Keratinocyte (primary cell): ENCODE measurements around the gene SPZ1. TPM values are rescaled to one million over a fixed set of nuclear protein-coding genes. Genes with fewer than 3 reads are reported as not detected.
"Not testable (repeated sequence)": the region's sequence is repeated elsewhere in the genome, so short reads cannot be mapped to it uniquely, and the experiment has no call there.

ENCODE experiments used
- DNase-seq: peaks from one replicate; pipeline ENCODE4 v3.0.0-alpha.2; 2011; ENCODE audit warnings: low read depth, missing footprints, low spot score
- FAIRE-seq: peaks from 2 replicates; lab custom pipeline; 2011; peaks lifted over from hg19 to GRCh38; lab: Jason Lieb, UNC
- H2AFZ ChIP-seq: 2 replicates; pipeline ENCODE4 v1.6.0; 2012; ENCODE audit warnings: low read length, control low read depth, inconsistent platforms; ENCODE audit not compliant: control insufficient read depth
- H3K27ac ChIP-seq: 2 replicates; pipeline ENCODE4 v1.5.1; 2011; ENCODE audit warnings: low read length; ENCODE audit not compliant: control insufficient read depth, insufficient read depth
- H3K27me3 ChIP-seq: 3 replicates; pipeline ENCODE4 v1.6.0; 2011; ENCODE audit warnings: low read length; ENCODE audit not compliant: control insufficient read depth, insufficient read depth; ENCODE audit errors: extremely low read depth
- H3K36me3 ChIP-seq, 2 experiments: 2 replicates in 1 of 2; 3 replicates in 1 of 2; pipeline ENCODE4 v1.5.1; 2011; ENCODE audit warnings: low read length in 2 of 2, mild to moderate bottlenecking in 1 of 2; ENCODE audit not compliant: control insufficient read depth in 2 of 2, insufficient read depth in 2 of 2; ENCODE audit errors: extremely low read depth in 1 of 2
- H3K4me1 ChIP-seq: 3 replicates; pipeline ENCODE4 v1.5.1; 2011; ENCODE audit warnings: low read length; ENCODE audit not compliant: control insufficient read depth, insufficient read depth; ENCODE audit errors: extremely low read depth
- H3K4me2 ChIP-seq: 3 replicates; pipeline ENCODE4 v1.6.0; 2011; ENCODE audit warnings: low read depth, low read length; ENCODE audit not compliant: control insufficient read depth, insufficient read depth; ENCODE audit errors: extremely low read depth
- H3K4me3 ChIP-seq, 3 experiments: fragments of 200-600 bp in 1 of 3; sonication (generic) in 1 of 3; 2 replicates in 2 of 3; 3 replicates in 1 of 3; pipeline ENCODE4 v1.5.1; 2011 to 2016; ENCODE audit warnings: low read length in 3 of 3, mild to moderate bottlenecking in 3 of 3, control low read depth in 2 of 3, inconsistent platforms in 1 of 3, low read depth in 1 of 3, mixed read lengths in 1 of 3, mixed run types in 1 of 3, moderate library complexity in 1 of 3; ENCODE audit not compliant: control insufficient read depth in 2 of 3, insufficient read depth in 2 of 3; ENCODE audit errors: extremely low read depth in 1 of 3
- H3K79me2 ChIP-seq: 2 replicates; pipeline ENCODE4 v1.6.0; 2012; ENCODE audit warnings: low read length; ENCODE audit not compliant: control insufficient read depth, insufficient read depth
- H3K9ac ChIP-seq: 3 replicates; pipeline ENCODE4 v1.6.0; 2011; ENCODE audit warnings: low read length; ENCODE audit not compliant: control insufficient read depth, insufficient read depth; ENCODE audit errors: extremely low read depth
- H3K9me1 ChIP-seq: 3 replicates; pipeline ENCODE4 v1.6.0; 2011; ENCODE audit warnings: low read length; ENCODE audit not compliant: control insufficient read depth, insufficient read depth; ENCODE audit errors: extremely low read depth
- H3K9me3 ChIP-seq: 2 replicates; pipeline ENCODE4 v1.5.1; 2012; ENCODE audit warnings: low read depth, low read length; ENCODE audit not compliant: control insufficient read depth
- H4K20me1 ChIP-seq: 3 replicates; pipeline ENCODE4 v1.6.0; 2011; ENCODE audit warnings: low read length; ENCODE audit not compliant: control insufficient read depth, insufficient read depth; ENCODE audit errors: extremely low read depth
- CTCF ChIP-seq, 3 experiments: IDR thresholded peaks in 1 of 3; conservative IDR thresholded peaks in 1 of 3; optimal IDR thresholded peaks in 1 of 3; 2 replicates in 2 of 3; 3 replicates in 1 of 3; pipeline versions ENCODE3 to v1.5.1; 2011; ENCODE audit warnings: low read length in 3 of 3, mild to moderate bottlenecking in 3 of 3, moderate library complexity in 2 of 3, control low read depth in 1 of 3, inconsistent platforms in 1 of 3; ENCODE audit not compliant: insufficient read depth in 2 of 3; ENCODE audit errors: extremely low read depth in 1 of 3
- EZH2 ChIP-seq: IDR thresholded peaks from one replicate; pipeline ENCODE4 v1.6.1; 2012; ENCODE audit warnings: inconsistent platforms, mild to moderate bottlenecking, low read length, moderate library complexity
- dilution Hi-C: fragments of 300-500 bp; cut with MboI; formaldehyde crosslinking; loops from one replicate; pipeline ENCODE4 v1.7.0; 2020; ENCODE audit warnings: low sequenced_read_pairs; ENCODE audit not compliant: extremely low pct_ligation_motif_present
- polyA plus RNA-seq, 5 experiments: library from polyadenylated mRNA; depleted of rRNA in 3 of 5; stranded (reverse) in 3 of 5; stranded (forward) in 1 of 5; unstranded in 1 of 5; fragments of >200 nt; gene quantifications; 1 replicate in 1 of 5; 2 replicates in 3 of 5; 3 replicates in 1 of 5; pipeline versions ENCODE4 v1.2.1 to v1.2.3, GENCODE V29; 2011 to 2012; ENCODE audit warnings: missing spikeins in 2 of 5, low read depth in 1 of 5, low replicate concordance in 1 of 5

Gene SPZ1
- polyA plus RNA-seq, 1 donor (not counting 4 experiments of a cell fraction or from before 2014, with no cell fraction given): not detected

- no peaks in the 10 kb centered on the region for H3K9me3 ChIP-seq
- no peaks in the 10 kb centered on the region for H3K4me1 ChIP-seq
- H3K79me2 ChIP-seq: no peaks in the 10 kb centered on the region
- no peak for FAIRE-seq
- H3K4me2 ChIP-seq: no peak overlapping the region
- H3K4me3 ChIP-seq: no peak overlapping the region
- no peaks in the 10 kb centered on the region for H4K20me1 ChIP-seq
- H3K9ac ChIP-seq: no peak overlapping the region
- no peak for DNase-seq
- no peak overlapping the region for H2AFZ ChIP-seq
- TF ChIP-seq EZH2 (no peak), CTCF (optimal IDR thresholded peaks at IDR 0.05 in 1 of 3, IDR thresholded peaks at IDR 0.05 in 1 of 3, conservative IDR thresholded peaks at IDR 0.05 in 1 of 3; ENCODE audit: extremely low read depth in 1 of 3, insufficient read depth in 2 of 3, low read length in 3 of 3) (no peak)
- H3K36me3 ChIP-seq: no peaks in the 10 kb centered on the region
- no peaks in the 10 kb centered on the region for H3K9me1 ChIP-seq
- H3K27me3 ChIP-seq: no peaks in the 10 kb centered on the region
- dilution Hi-C loops: no loop called here
- no peak overlapping the region for H3K27ac ChIP-seq
These were observed 19.7 kb upstream of the SPZ1 start for GRCh38 chr5:80300125-80300524.

GRCh38 chr5:80300796-80301195, 19.0 kb upstream of the SPZ1 start:
- H3K79me2 ChIP-seq, H3K4me3 ChIP-seq, H3K4me2 ChIP-seq, H2AFZ ChIP-seq, H3K27ac ChIP-seq, H3K9me1 ChIP-seq, H3K9ac ChIP-seq, FAIRE-seq, H3K4me1 ChIP-seq, dilution Hi-C loops, H3K9me3 ChIP-seq, DNase-seq, H3K27me3 ChIP-seq, H4K20me1 ChIP-seq, H3K36me3 ChIP-seq: not testable (repeated sequence)

- H3K4me3 ChIP-seq, DNase-seq, H2AFZ ChIP-seq, H3K9ac ChIP-seq, H3K27ac ChIP-seq, H4K20me1 ChIP-seq, H3K36me3 ChIP-seq, H3K9me1 ChIP-seq, H3K79me2 ChIP-seq, H3K9me3 ChIP-seq, H3K4me1 ChIP-seq, dilution Hi-C loops, H3K27me3 ChIP-seq, FAIRE-seq, H3K4me2 ChIP-seq: not testable (repeated sequence)
These were observed 18.5 kb upstream of the SPZ1 start for GRCh38 chr5:80301342-80301741.
